ENCODE results near the gene IMPA2. TPM values are rescaled to one million over a fixed set of nuclear protein-coding genes. Genes with fewer than 3 reads are reported as not detected.
A peak's percentile ranks its signal among the peaks of the same experiment; 100 is the strongest.
"Not testable (repeated sequence)": the region's sequence is repeated elsewhere in the genome, so short reads cannot be mapped to it uniquely, and the experiment has no call there.

IMPA2 gene
- total RNA-seq, 1 donor, result 83.7 TPM

DNA sequence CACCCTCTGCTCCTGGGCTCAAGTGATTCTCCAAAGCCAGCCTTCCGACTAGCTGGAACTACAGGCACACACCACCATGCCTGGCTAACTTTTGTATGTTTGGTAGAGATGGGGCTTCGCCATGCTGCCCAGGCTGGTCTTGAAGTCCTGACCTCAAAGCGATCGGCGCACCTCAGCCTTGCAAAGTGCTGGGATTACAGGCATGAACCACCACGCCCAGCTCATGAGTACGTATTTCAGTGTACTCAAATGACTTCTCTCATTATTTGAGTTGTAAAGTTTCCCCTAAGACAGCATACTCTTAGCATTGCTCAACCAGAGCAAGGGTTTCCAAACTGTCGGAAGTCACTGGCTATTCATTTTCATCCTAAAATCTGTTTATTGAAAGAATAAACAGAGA lies 40.3 kb downstream of the IMPA2 start:
- DNase-seq (ENCODE audit: low read depth in 2 of 3, low spot score in 2 of 3), result no peak

DNA sequence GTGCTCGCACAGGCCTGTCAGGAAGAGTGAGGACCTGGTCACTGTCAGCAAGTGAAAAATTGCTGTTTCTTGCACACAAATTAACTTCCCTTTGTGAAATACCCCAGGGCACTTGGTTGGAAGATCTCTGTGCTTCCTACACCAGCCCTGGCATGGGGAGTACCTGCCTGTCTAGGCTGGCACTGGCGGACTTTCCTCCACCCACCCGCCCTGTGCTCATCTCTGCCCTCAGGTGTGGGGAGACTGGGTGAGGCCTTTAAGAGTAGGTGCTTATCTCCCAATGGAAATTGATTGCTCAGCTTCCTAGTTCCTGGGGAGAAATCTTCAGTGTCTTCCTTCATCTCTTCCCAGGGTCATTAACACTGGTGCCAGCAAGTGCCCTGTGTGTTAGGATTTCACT lies 42.1 kb downstream of the IMPA2 start:
- no peak for DNase-seq (ENCODE audit: low read depth in 2 of 3, low spot score in 2 of 3)

DNA sequence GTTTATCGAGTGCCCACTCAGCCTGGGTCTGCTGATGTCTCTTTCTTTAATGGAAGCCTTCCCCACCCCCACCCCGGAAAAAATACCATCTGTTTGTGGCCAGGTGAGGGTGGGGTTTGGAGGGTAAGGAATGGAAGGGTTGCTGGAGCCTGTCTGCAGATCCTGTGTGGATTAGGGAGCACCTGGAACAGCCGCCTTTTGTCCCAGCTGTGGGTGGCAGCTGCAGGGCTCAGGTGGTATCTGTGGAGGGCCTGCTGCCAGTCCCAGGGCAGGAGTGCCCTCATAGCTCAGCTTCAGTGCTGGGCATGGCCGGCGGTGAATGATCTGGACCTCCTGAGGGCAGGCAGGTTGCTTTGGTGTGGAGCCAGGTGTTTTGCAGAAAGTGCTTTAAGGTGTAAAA lies 45.3 kb downstream of the IMPA2 start:
- no peak for DNase-seq (ENCODE audit: low read depth in 2 of 3, low spot score in 2 of 3)

DNA sequence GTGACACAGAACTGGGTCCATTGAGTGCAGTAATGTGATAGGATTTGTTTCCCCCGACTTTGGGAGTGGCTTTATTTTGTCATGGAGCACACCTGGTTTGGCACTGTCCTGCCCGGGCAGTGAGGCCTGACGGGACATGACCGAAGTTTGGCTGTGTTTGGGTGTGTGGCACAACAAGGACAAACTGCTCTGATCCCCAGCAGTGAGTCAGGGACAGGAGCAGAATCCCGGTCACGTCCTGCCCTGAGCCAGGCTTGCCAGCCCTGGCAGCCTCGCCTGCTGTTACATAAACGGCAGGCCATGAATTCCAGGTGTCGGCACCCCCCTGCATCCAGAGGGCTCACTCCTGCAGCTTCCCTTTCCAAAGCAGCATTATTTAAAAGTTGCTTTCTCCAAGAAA lies 45.7 kb downstream of the IMPA2 start:
- no peak for DNase-seq (ENCODE audit: low read depth in 2 of 3, low spot score in 2 of 3)

DNA sequence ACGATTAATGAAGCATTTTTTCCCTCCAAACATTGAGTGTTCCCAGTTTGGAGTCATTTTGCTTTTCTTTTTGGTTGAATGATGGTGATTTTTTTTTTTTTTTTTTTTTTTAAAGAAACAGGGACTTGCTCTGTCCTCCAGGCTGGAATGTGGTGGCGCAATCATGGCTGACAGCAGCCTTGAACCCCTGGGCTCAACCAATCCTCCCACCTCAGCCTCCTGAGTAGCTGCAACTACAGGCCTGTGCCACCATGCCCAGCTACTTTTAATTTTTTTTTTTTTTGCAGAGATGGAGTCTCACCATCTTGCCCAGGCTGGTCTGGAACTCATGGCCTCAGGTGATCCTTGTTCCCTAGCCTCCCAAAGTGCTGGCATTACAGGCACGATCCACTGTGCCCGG lies 46.2 kb downstream of the IMPA2 start:
- DNase-seq (ENCODE audit: low read depth in 2 of 3, low spot score in 2 of 3), result no peak

DNA sequence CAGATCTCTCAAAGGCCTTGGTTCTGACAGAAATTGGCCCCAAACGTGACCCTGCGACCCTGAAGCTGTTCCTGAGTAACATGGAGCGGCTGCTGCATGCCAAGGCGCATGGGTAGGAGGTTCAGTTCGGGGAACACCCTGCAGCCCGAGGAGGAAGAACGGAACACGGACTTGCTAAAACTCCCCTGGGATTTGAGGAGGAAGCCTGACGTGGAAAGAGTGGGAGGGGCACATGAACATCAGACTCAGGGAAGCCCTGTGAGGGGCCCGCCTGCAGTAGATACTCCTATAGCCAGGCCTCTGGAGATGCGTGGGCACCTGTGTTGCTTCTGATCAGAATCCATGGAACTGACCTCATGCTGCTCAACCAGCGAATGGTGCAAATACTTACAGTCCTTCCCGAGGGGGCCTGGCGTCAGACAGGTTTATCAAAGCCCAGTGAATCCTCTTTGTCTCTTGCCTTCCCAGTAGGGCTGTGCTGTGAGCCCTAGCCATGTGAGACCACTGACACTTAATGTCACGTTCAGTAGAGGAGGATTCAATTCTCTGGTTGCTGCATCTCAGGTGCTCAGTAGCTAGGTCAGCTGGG lies 46.8 kb downstream of the IMPA2 start:
- DNase-seq (ENCODE audit: low read depth in 2 of 3, low spot score in 2 of 3), result no peak

DNA sequence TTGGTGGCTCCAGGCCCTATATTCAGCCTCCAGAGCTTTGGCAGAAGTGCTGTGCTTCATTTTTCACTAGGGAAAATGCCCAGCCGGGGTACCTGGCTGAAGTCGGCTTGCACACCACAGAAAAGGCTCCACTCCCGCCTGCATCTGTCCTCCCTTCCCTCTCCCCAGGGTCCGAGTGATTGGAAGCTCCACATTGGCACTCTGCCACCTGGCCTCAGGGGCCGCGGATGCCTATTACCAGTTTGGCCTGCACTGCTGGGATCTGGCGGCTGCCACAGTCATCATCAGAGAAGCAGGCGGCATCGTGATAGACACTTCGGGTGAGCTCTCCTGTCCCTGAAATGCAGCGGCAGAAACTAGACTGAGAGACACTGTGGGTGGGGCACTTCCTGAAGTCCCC lies 47.4 kb downstream of the IMPA2 start:
- no peak for DNase-seq (ENCODE audit: low read depth in 2 of 3, low spot score in 2 of 3)

DNA sequence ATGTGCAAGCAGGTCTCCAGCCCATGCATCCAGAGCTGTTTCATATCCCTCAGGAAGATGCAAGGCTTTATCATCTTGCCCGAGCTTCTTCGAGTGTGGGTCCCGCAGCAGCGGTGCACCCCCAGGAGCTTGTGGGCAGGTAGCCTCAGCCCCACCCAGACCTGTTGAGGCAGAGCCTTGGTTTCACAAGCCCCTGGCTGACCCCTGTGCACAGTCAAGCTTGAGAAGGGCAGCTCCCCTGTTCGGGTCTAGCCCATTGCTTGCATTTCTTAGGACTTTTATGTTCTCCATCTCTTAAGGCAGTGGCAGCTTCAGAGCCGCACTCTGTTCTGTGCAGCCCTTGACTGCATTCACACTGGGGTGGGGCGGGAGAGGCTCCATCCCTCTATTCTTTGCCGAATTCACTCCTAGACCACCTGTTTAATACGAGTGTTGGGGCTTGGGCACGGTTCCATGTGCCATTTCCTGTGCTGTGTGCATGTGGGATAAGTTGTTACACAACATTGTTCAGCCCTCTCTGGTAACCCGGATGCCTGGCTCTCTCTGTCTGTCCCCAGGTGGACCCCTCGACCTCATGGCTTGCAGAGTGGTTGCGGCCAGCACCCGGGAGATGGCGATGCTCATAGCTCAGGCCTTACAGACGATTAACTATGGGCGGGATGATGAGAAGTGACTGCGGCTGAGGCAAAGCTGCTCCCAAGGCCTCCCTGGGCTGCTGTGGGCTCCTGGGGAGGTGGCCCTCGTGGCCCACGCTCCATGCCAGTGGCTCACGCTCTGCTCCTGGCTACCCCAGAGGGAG lies 48.7 kb downstream of the IMPA2 start:
- DNase-seq (ENCODE audit: low read depth in 2 of 3, low spot score in 2 of 3), result peak in 1 of 3 donors; percentile 18

DNA sequence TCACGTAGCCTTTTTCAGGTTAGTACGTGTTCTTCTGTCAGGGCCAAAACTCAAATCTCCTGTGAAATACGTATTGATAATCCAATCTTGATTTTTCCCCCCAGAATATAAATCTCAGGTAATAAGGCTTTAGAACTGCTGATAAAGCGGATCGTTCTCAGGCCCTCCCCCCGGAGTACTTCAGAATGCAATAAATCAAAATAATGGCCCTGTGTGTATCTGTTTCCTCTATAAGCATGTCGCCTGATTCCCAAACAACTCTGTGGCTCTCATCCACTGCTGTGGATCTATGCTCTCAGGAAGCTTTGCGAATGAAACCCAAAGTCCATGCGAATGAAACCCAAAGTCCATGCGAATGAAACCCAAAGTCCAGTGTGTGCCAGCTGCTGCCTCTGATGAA lies 49.4 kb downstream of the IMPA2 start:
- no peak for DNase-seq (ENCODE audit: low read depth in 2 of 3, low spot score in 2 of 3)

DNA sequence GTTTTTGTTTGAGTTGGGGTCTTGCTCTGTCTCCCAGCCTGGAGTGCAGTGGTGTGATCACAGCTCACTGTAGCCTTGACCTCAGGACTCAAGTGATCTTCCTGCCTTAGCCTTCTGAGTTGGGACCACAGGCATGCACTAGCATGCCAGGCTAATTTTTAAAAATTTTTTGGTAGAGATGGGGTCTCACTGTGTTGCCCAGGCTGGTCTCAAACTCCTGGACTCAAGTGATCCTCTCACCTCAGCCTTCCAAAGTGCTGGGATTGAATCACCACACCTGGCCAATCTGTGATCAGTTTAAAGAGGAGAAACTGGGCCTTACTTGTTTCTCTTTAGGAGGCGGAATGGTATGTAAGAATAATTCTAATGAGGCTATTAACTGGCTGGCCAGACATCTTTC lies 49.9 kb downstream of the IMPA2 start:
- DNase-seq (ENCODE audit: low read depth in 2 of 3, low spot score in 2 of 3), result no peak

DNA sequence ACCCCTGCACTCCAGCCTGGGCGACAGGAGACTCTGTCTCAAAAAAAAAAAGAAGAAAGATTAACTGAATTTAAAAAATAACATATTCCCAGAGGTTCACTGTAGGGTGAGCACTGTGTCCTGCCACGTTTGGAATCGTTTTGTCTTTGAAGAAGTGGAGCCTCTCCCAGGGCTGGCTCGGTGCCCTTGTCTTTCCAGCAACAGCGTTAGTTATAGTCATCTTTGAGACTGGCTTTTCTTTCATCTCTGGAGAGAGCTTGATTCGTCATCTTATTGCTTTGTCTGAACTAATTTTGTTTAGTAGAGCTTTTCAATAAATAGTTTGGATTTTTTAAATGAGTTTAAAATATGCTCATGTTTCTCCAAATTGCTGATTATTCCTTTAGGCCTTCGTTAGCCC lies 50.5 kb downstream of the IMPA2 start:
- no peak for DNase-seq (ENCODE audit: low read depth in 2 of 3, low spot score in 2 of 3)

DNA sequence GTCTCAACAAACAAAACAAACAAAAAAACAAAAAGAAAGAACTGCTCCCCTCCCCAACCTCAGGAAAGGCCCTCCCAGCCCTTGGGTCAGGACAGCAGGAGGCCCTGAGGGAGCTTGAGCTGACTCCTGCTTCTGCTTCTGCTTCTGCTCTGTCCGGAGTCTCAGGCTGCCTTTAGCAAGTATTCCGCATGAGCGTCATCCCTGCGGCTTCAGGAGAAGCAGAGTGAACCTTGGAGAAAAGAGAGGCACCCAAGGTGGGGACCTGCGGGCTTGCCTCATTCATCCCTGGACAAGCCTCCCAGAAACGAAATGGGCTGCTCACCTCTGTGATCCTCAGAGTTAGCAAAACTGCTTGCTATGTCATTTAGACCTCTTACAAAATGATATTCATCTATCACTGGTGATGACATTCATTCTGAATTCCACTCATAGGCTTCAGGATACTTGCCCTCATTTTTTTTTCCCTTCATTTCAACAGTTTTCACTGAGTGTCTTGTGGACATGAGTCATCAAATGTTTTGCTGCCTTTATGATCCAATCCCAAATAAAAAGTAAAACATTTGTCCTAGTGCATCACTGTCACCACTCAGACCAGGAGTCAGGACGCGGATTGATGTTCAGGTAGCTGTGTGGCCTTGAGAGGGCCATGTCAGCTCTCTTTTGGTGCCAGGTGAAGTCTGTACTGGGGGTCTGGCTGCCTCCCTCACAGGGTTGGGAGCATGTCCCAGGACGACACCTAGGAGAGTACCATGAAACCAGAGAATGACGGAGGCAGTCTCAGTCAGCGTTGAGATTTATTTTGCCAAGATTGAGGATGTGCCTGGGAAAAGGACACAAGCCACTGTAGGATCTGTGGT lies 51.7 kb downstream of the IMPA2 start:
- DNase-seq (ENCODE audit: low read depth in 2 of 3, low spot score in 2 of 3), result no peak

DNA sequence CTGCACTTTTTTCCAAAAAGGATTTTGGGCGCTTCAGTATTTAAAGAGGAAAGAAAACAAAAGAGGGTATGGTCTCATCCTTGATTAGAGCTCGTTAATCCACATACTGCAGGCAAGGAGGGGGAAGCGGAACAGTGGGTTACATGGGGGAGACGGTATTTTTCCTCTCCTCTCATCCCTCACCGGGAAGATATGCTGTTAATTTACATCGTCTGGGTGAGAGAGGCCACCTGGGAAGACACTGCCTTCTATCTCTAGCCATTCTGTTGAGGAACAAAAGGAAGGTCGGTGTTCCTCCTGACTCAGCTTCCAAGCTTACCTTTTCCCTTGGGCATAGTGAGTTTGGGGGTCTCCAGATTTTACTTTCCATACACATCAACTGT lies 52.3 kb downstream of the IMPA2 start:
- DNase-seq (ENCODE audit: low read depth in 2 of 3, low spot score in 2 of 3), result no peak

DNA sequence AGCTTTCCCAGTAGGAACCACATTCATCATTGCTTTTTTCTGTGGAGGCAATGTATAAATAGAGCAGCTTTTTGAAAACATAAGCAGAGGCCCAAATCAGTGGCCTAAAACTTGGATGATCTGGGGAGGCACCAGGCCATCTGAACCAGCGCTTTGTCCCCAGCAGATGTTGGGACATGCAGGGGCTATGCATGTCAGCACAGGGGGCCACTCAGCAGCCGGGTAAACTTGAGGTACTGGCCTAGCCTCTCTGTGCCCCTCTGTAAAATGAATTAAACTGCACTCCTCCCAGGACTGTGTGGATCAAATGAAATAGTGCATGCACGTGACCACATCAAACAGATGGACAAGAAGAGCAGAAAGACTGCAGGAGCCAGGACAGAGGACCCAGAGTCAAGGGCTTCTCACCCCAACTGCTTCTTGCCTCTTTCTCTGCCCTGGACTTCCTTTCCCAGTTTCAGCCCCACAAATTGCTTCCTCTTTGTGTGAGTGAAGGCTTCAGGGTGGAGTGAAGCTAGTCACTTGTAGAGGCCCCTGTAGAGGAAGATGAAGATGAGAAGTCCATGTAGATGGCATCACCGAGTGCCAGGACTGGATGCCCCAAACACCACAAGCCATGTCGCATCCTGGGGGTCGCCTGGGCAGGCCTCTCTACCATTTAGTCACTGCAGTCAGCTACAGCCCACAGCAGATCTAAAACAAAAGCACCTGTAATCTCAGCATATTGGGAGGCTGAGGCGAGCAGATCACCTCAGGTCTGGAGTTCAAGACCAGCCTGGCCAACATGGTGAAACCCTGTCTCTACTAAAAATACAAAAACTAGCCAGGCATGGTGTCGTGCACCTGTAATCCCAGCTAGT lies 53.2 kb downstream of the IMPA2 start:
- peak in 1 of 3 donors; percentile 31 for DNase-seq (ENCODE audit: low read depth in 2 of 3, low spot score in 2 of 3)

DNA sequence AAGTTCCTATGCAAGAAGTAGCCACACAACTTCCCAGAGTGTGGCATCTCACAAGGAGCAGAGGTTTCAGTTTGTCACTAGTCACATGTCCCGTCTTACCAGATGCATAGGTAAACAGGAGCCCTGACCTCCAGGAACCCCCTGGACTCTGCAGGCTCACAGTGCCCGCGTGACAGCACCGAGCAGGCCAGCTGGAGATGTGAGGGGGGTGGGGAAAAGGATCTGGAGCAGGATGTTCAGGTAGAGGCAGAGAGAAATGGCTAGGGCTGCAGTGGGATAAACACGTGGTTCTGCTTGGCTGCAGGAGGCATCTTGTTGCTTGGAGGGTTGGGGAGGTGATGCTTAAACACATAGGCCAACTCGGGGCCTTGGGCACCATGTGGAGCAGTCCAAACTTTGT lies 54.2 kb downstream of the IMPA2 start:
- no peak for DNase-seq (ENCODE audit: low read depth in 2 of 3, low spot score in 2 of 3)

DNA sequence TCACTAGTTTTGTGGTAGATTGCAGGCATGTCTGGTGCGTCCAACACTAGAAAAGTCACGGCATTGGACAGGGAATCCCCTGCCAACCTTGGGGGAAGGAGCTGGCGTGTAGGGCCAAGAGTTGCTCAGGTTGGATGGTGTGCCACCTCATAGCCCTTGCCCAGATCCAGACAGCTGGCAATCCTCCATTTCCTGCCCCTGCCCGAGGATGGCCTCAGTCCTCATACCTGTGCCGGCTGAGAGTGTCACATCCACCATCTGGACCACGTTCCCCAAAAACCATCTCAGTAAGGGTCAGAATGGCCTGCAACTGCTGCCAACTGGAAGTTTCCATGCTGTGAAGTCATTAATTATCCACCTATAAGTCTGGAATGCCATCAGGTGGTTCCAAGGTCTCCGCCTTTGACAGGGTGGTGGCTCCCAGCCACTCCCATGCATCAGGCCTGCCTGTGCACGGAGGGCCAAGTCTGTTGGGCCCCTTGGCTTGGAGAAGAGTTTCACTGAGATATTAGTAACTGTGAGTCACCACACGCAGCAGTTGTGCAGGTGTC lies 55.0 kb downstream of the IMPA2 start:
- DNase-seq (ENCODE audit: low read depth in 2 of 3, low spot score in 2 of 3), result no peak

DNA sequence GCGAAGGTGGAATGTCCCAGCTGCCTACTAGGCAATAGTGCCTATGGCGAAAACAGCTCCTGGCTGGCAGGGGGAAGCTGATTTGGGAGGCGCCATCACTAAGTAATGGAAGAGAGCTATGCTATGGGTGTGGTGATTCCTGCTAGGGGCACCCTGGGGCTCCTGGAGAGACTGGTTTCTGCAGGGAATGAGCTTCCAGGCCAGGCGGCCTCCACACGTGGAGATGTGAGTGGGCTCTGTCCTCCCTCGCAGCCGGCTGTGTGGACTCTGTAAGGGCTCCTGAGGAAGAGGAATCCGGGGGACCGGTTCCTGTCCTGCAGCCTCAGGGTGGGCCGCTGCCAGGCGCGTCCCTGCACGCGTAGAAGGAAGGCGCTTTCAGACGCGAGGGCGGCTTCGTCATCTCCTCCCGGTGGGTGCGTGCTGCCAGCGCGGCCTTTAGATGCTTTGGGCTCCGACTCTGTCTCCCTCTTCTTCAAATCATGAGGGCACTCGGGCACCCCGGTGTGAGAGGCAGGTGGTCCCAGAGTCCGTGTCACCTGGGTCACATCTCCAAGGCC lies 56.9 kb downstream of the IMPA2 start:
- peak in 2 of 3 donors; percentile 29 to 53 for DNase-seq (ENCODE audit: low read depth in 2 of 3, low spot score in 2 of 3)

DNA sequence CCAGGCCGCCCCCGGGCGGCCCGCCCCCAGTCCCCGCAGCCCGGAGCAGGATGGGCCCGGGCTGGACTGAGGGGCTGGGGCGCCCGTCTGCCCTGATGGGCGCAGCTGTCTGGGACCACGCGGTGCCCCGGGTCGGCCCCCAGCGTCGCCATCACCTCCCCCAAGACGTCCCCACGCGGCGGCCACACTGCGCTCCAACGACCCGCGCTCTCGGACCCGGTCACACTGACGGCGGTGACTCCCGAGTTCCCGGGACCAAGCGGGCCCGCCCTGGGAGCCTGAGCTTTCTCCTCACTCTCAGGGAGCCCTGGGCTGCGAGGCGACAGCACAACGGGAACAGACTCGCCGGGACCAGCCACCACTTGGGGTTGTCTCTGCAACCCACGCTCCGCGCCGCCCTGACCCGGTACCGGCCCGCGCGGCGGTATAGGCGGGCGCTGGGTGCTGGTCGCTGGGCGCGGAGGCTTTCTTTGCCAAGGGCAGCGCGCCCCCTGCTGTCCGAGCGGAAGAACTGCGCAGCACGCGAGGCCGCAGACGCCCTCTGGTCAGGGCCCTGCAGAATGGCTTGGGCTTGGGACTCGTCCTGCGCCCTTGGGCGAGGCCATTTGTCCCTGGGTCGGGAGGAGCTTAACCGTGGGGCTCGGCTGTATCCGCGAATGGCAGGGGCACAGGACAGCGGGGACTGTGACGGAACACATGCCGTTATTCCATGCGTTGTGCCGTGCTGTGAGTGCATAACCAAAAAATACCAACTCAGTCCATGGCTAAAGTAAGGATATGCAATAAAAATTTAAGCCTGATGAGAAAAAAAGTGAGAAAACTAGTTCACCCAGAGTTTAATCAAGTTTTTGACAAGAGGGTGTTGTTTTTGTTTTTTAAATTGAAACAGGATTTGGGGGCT lies 57.6 kb downstream of the IMPA2 start:
- peak; percentile 62 to 66 (median 62) for DNase-seq (ENCODE audit: low read depth in 2 of 3, low spot score in 2 of 3)

DNA sequence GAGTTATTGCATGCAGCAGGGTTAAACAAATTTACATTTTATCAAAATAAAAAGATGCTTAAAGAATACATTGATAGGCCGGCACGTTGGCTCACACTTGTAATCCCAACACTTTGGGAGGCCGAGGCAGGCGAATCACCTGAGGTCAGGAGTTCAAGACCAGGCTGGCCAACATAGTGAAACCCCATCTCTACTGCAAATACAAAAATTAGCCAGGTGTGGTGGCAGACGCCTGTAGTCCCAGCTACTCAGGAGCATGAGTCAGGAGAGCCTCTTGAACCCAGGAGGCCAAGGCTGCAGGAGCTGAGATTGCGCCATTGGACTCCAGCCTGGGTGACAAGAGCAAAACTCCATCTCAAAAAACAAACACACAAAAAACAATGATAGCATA lies 58.2 kb downstream of the IMPA2 start:
- not testable (repeated sequence) for DNase-seq (ENCODE audit: low read depth in 2 of 3, low spot score in 2 of 3)
